Measurements from ENCODE around the gene ANO1. TPM values are rescaled to one million over a fixed set of nuclear protein-coding genes. Genes with fewer than 3 reads are reported as not detected.

The ANO1 gene
- total RNA-seq, 3 donors from 2014 or later (not counting 1 experiment from before 2014, with no cell fraction given), result not detected

GRCh38 chr11:70084046-70084984 is 6.2 kb downstream of the ANO1 start:
- Histone ChIP-seq H3K36me3 (ENCODE audit: control insufficient read depth, insufficient read depth, low read length) (no peaks in the 10 kb centered on the region), H3K4me1 (ENCODE audit: control insufficient read depth, insufficient read depth, low read length) (no peaks in the 10 kb centered on the region), H3K9me3 (ENCODE audit: control insufficient read depth, insufficient read depth, low read length) (no peaks in the 10 kb centered on the region), H3K4me3 (ENCODE audit: low read length) (no peak overlapping the region), H3K27ac (ENCODE audit: low read length) (no peak overlapping the region), H3K27me3 (ENCODE audit: control insufficient read depth, insufficient read depth, low read length) (no peaks in the 10 kb centered on the region)
- H3K4me1 Mint-ChIP-seq, result no peaks in the 10 kb centered on the region
- H3K27me3 Mint-ChIP-seq (ENCODE audit: low read depth in 2 of 2), result peaks cover 0 to 6% of the 10 kb centered on the region in 2 donors
- H3K9me3 Mint-ChIP-seq, result no peaks in the 10 kb centered on the region
- H3K4me3 Mint-ChIP-seq, result no peak overlapping the region
- intact Hi-C loops (cut with micrococcal nuclease), result no loop called here
- no peak for ATAC-seq
- no peak for DNase-seq
- no peaks in the 10 kb centered on the region for H3K36me3 Mint-ChIP-seq
- TF ChIP-seq CTCF (IDR thresholded peaks at IDR 0.05), result no peak
- 80% methylated on average over 15 of the region's 15 CpGs for WGBS (ENCODE audit: insufficient coverage)
- no peak overlapping the region for H3K27ac Mint-ChIP-seq

- 79% methylated on average over 30 of the region's 30 CpGs for WGBS (ENCODE audit: insufficient coverage)
- Histone ChIP-seq H3K4me3 (ENCODE audit: low read length) (no peak overlapping the region), H3K4me1 (ENCODE audit: control insufficient read depth, insufficient read depth, low read length) (no peaks in the 10 kb centered on the region), H3K27ac (ENCODE audit: low read length) (no peak overlapping the region), H3K36me3 (ENCODE audit: control insufficient read depth, insufficient read depth, low read length) (no peaks in the 10 kb centered on the region), H3K9me3 (ENCODE audit: control insufficient read depth, insufficient read depth, low read length) (no peaks in the 10 kb centered on the region), H3K27me3 (ENCODE audit: control insufficient read depth, insufficient read depth, low read length) (no peaks in the 10 kb centered on the region)
- intact Hi-C loops (cut with micrococcal nuclease), result no loop called here
- H3K27ac Mint-ChIP-seq, result no peak overlapping the region
- no peaks in the 10 kb centered on the region for H3K4me1 Mint-ChIP-seq
- no peak overlapping the region for H3K4me3 Mint-ChIP-seq
- H3K9me3 Mint-ChIP-seq, result no peaks in the 10 kb centered on the region
- ATAC-seq, result no peak
- no peaks in the 10 kb centered on the region for H3K36me3 Mint-ChIP-seq
- H3K27me3 Mint-ChIP-seq (ENCODE audit: low read depth in 2 of 2), result no peaks in the 10 kb centered on the region
- TF ChIP-seq CTCF (IDR thresholded peaks at IDR 0.05), result no peak
- DNase-seq, result no peak
Measured at GRCh38 chr11:70085815-70086769, 8.0 kb downstream of the ANO1 start.

GRCh38 chr11:70087446-70088167 is 9.5 kb downstream of the ANO1 start:
- Histone ChIP-seq H3K27me3 (ENCODE audit: control insufficient read depth, insufficient read depth, low read length) (no peaks in the 10 kb centered on the region), H3K27ac (ENCODE audit: low read length) (no peak overlapping the region), H3K4me1 (ENCODE audit: control insufficient read depth, insufficient read depth, low read length) (no peaks in the 10 kb centered on the region), H3K4me3 (ENCODE audit: low read length) (no peak overlapping the region), H3K9me3 (ENCODE audit: control insufficient read depth, insufficient read depth, low read length) (no peaks in the 10 kb centered on the region), H3K36me3 (ENCODE audit: control insufficient read depth, insufficient read depth, low read length) (no peaks in the 10 kb centered on the region)
- no peaks in the 10 kb centered on the region for H3K36me3 Mint-ChIP-seq
- no peaks in the 10 kb centered on the region for H3K9me3 Mint-ChIP-seq
- DNase-seq (no peak), ATAC-seq (no peak)
- H3K27ac Mint-ChIP-seq, result no peak overlapping the region
- intact Hi-C loops (cut with micrococcal nuclease), result no loop called here
- no peaks in the 10 kb centered on the region for H3K4me1 Mint-ChIP-seq
- H3K4me3 Mint-ChIP-seq, result no peak overlapping the region
- no peaks in the 10 kb centered on the region for H3K27me3 Mint-ChIP-seq (ENCODE audit: low read depth in 2 of 2)
- 49% methylated on average over 26 of the region's 32 CpGs for WGBS (ENCODE audit: insufficient coverage)
- TF ChIP-seq CTCF (IDR thresholded peaks at IDR 0.05), result no peak
